GM10266 (cell line): ENCODE results near the gene WARS2.

Source experiments
- DNase-seq: peaks from one replicate; pipeline ENCODE4 v3.0.0; 2012; ENCODE audit errors: extremely low spot score
- TF ChIP-seq, protein P1 (sequence below): IDR thresholded peaks from 2 replicates; pipeline ENCODE4 v1.5.1; 2012; ENCODE audit warnings: mild to moderate bottlenecking, low read depth; ENCODE audit not compliant: control insufficient read depth, insufficient read depth; ENCODE audit errors: missing control alignments

The WARS2 gene

DNA sequence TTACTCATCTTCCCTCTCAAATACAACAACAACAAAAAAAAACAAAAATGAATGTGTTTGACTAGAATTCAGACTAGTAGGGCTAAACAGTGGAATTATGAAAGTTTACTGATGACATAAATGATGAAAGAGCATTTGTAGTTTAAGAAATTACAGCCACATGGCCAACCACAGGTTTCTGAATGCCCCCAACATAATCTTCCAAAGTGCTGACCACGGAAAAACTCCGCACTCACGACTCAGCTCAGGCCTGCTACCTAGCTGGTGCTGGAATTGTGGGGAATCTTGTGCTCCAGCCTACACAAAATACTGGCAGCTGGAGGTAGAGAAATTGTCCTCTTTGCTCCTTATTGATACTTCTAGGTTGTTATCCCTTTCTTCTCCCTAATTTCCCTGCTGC is 128.7 kb downstream of the WARS2 start:
- TF ChIP-seq, protein P1, sequence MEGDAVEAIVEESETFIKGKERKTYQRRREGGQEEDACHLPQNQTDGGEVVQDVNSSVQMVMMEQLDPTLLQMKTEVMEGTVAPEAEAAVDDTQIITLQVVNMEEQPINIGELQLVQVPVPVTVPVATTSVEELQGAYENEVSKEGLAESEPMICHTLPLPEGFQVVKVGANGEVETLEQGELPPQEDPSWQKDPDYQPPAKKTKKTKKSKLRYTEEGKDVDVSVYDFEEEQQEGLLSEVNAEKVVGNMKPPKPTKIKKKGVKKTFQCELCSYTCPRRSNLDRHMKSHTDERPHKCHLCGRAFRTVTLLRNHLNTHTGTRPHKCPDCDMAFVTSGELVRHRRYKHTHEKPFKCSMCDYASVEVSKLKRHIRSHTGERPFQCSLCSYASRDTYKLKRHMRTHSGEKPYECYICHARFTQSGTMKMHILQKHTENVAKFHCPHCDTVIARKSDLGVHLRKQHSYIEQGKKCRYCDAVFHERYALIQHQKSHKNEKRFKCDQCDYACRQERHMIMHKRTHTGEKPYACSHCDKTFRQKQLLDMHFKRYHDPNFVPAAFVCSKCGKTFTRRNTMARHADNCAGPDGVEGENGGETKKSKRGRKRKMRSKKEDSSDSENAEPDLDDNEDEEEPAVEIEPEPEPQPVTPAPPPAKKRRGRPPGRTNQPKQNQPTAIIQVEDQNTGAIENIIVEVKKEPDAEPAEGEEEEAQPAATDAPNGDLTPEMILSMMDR: no peak
- no peak for DNase-seq

DNA sequence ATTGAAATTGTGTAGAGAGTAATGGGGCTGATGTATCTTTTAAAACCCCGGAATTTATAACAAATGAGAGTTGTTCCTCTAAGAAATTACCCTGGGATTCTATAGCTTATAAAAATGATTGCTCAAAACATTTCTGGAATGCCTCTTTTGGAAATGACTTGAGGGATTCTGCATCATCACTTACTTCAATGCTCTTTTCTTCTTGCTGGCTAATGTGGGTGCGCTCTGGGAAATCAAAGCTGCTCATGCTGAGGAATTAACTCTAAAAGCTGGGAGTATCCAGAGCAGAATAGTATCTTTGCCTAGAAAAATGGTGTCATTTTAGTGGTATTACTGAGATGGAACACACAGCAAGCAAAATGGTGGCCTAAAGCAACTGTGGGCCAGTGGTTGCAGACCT is 129.3 kb downstream of the WARS2 start:
- no peak for DNase-seq
- TF ChIP-seq, protein P1: no peak

DNA sequence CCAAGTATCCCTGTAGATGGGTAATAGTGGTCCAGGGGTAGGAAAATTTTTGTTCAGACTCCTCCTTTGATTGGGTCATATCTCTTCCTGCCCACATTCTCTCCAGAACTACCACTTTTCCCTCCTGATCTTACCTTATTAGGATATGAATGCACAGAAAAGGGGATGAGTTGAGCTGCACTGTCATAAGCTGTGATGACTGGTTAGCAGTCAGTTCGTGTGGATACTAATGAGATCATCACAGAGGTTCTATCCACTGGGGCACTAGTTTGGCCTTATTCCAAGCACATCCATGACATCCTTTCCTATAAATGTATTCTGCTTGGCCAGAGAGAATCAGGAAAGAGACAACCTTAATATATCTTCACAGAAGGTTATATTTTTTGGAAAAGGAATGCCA is 130.3 kb downstream of the WARS2 start:
- peak; percentile 4 for DNase-seq
- TF ChIP-seq, protein P1: no peak

DNA sequence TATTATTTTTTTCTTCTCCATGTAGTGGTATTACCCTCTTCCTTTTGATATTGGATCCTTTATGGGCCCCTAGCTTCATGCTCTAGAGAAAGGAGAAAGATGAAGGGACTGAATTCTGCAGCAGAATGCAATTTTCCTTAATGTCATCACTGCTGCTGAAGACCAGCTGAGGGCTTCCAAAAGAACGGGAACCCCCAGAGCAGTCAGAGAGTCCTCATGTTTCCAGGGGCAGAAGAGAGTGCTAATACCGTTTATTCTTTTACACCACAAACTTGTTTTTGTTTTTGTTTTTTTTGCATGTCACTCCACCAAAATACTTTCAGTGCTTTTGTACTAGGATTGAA is 131.2 kb downstream of the WARS2 start:
- no peak for DNase-seq
- TF ChIP-seq, protein P1: no peak

DNA sequence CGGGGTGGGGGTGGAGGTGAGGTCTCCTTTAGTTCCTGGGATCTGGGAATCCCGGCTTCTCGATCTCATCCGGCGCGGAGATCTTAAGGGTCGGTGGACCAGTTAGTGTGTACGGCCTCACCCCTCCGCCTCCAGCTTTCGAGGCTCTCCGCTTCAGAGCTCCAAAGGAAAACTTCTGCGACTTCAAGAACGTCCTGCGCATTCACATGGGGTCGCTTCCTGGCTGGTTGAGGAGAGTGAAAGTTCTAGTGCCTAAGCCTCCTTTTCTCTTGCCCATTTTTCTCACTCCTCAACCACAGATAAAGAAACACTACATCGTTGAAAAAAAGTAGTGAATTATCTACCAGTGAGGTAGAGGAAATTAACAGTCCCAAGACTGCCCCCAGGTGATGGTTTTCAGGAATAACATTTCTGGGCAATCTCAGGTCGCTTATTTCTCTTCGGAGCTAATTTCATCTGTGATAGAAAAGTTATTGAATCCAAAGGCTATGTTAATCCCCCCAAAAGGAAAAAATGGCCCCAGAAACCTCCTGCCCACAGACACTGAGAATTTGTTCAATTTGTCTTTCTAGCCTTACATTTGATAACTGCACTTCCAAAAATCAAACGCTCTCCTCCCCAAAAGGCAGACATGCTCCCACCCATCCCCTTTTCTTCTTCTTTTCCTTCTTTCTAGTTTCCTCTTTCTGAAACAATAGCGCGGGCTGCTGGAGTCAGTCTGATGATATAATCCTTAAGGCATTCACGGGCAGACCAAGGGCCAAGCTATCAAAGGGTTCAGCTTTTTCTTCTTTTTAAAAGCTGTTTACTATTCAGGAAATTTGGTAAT is 131.8 kb downstream of the WARS2 start:
- TF ChIP-seq, protein P1: peak; percentile 55
- peak; percentile 78 for DNase-seq

DNA sequence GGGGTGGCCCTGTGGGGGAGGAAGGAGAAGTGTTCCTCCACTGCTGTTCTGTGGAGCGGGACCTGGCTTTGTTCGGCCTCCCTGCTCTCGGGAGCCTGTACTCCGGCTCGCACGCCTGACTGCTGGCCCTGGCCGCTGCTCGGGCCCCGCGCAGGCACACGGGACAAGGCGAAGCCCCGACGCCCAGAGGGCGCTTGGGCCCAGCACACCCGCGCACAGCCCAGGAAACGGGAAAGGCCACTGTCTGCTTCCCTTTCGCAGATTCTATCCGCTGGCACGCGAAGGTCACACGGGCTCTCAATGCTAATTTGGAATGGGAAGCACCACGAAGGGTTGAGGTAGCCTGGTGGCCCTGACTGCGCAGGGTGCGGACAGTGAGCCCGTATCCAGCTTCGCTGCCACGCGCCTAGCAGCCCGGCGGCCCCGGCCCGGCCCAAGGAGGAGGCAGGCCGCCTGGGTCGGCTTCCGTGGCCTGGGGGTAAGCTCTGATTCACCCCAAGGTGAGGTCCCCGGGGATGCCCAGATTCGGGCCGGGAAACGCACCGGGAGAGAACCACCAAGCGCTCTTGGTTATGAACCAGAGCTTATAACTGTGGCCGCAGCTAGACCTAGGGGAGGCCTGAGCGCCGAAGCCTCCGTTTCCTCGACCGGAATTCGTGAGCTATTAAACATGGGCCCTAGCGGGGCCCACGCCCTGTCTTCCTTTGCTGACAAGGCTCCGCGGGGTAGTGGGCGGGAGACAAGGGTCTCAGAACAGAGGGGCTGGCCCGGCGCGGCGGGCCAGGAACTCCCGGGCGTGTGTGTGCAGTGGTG is 132.6 kb downstream of the WARS2 start:
- peak; percentile 45 for DNase-seq
- TF ChIP-seq, protein P1: no peak

DNA sequence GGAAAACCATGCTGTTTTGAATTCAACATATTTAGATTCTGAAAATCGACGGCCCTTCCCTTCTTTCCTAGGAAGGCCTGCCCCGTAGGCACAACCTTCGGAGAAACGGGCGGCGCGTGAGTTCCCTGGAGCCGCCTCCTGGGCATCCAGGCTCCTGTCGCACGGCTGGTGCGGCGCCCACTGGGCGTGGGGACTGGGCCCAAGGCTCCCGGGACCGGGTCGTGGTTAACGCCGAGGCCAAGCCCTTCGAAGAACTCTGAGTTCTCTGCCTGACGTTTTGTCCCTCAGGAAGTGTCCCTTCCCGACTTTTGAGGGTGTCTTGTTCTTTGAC is 133.1 kb downstream of the WARS2 start:
- DNase-seq: peak; percentile 23
- TF ChIP-seq, protein P1: no peak
